HG03469 (cell line): Measurements from ENCODE around the gene BANP.

Experiments
- ATAC-seq: cut with Tn5 transposase; IDR thresholded peaks from one replicate; pipeline ENCODE4 v1.9.1; 2021; ENCODE audit warnings: mild to moderate bottlenecking, moderate library complexity, moderate number of reproducible peaks; ENCODE audit not compliant: unreplicated experiment

The BANP gene

DNA sequence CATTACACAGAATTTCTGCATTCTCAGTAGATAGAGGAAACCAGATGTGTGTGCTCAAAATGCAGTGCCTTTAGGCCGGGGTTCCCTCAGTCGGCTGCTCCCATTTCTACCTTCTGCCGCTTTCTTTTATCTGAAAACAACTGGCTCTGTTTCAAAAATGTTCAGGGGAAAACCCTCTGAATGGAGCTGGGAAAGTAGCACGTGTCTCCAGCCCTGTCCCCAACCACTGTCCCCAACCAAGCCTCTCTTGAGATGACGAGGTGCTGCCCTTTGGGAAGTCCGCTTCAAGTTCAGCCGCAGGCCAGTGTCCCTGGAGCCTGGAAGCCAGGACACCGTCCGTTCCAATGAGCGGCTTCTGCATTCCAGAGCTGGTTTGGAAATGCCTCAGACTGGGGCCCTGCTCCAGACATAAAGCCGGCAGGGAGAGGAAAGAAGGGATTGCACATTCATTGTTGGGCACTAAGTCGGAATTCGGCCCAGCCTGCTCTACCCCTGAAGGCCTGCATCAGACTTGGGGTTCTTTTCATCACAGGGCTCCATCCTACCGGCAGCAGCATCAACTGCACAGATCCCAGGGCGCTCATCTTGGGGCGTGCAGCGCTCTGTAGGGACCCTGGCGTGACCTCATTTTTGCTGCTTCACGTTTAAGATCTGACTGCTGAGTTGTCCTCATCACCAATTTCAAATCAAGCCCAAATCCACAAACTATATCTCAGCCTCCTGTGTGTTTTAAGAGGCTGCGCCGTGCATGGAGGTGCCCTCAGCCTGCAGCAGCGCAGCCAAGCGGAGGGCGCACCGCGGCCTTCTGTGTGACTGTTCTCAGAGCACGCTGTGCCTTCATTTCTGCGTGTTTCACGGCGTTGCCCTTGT is 111.3 kb downstream of the BANP start:
- no peak for ATAC-seq

- no peak for ATAC-seq
Measured at GRCh38 chr16:88063211-88063773, 112.1 kb downstream of the BANP start.

DNA sequence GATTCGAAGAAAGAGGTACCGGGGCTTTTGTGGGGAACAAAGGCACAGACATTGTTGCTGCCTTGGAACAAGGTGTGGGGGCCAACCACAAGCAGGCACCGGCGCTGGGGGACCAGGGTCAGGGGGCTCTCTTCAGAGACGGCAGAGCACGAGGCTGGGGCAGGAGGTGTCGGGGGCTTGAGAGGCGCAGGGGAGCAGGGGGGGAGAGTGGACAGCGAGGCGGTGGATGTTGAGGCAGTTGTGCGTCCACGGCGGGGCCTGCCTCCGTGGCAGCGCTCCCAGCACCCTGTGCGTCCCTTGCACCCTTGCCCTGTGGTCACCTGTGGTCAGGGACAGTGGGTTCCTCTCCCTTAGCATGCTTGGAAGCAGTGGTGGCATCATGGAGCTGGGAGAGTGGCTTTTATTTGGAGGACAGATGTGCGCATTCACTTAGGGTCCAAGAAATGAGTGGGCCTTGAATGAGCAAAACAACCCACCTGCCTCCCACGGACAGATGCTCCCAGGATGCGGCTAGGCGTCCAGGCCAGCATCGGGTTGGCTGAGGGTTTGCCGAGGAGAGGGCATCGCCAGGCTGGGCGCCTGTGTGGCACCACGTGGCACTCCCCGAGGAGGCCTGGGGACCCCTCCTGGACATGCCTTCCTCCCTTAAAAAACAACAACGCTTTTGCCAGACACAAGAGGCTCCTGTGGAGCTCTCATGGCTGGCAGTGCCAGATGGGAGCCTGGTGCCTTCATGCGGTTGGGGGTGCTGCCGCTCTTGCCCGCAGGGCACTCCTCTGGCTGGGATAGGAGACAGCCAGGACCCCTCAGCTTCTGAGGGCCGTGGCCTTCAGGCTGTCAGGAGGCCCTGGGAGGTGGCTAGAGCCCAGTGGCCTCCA is 113.0 kb downstream of the BANP start:
- ATAC-seq: no peak

- no peak for ATAC-seq
Measured at GRCh38 chr16:88064889-88065746, 113.9 kb downstream of the BANP start.

- ATAC-seq: no peak
Measured at GRCh38 chr16:88065747-88066142, 114.5 kb downstream of the BANP start.

- ATAC-seq: no peak
Measured at GRCh38 chr16:88066234-88066633, 115.0 kb downstream of the BANP start.

DNA sequence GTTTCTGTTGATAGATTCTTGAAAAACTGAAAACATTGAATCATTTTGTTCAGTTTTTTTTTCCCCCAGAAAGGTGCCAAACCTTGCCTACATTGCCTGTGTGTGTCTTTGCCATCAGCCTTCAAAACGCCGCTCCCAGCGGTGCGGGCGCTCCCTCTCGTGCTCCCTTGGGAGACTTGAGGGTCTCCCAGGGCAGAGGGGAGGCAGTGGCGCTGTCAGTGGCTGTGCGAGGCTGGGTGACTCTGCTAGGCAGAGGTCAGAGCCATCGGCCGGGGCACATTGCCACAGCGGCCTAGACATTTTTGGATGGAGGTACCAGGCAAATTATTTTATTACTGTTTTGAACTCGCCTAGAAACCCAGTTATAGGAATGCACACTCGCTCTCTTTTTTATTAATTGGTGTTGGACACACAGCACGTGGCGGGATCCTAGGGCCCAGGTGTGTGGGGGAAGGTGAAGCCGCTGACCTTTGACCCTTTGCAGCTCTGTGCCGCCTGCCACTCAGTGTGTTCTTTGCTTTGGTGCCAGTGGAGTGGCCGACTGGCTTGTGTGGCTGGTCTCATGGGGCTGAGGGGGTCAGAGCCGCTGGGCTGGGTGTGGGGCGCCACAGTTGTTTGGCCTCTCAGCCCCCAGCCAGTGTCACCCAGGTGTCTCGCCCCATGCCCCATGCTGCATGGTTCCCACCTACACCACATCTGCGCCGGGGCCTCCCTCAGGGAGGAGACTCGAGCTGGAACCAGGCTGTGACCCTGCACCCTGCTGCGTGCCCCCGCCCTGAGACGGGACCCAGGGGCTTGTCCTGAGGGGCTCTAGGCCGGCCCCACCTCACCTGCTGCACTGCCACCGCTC is 115.7 kb downstream of the BANP start:
- no peak for ATAC-seq

GRCh38 chr16:88067530-88068411 is 116.5 kb downstream of the BANP start:
- ATAC-seq: no peak

DNA sequence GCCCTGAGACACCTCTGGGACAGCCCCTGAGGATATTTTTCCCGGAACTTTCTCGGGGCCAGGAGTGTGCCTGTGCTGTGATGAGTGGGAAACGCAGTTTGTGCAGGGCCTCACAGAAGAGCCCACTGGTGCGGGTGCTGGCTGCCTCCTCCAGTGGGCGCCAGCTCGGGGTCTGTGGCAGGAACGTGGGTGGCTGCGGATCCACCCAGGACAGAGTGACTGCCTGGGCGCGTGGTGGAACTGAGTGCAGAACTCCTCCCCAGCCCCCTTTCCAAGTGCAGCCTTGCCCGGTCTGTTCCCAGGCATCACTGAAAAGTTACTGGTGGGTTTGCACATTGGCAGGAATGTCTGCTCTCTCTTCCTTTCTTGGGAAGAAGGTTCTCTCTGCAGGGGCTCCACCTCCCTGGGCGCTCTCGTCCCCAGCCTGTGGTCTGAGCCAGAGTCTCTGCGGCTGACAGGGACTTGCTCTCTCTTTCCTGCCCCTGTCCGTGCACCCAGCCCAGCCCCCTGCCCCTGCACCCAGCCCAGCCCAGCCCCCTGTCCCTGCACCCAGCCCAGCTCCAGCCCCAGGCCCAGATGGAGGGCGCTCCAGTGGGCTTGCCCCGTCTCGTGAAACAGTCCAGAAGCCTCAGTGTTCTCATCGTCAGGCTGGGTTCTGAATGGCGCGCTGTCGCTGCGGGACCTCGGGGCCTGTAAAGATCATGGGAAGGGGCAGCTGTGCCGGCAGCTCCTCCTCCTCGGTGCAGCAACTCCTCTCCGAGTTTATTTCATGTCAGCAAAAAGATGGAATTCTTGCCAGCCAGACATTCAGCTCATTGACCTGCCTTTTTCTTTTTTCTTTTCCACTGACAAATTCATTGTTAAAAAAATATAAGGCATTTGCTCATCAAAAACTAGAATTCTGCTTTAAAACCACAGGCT is 117.5 kb downstream of the BANP start:
- no peak for ATAC-seq

GRCh38 chr16:88069397-88070168 is 118.3 kb downstream of the BANP start:
- ATAC-seq: no peak

GRCh38 chr16:88070341-88070740 is 119.1 kb downstream of the BANP start:
- no peak for ATAC-seq

GRCh38 chr16:88070989-88071625 is 119.9 kb downstream of the BANP start:
- ATAC-seq: no peak

DNA sequence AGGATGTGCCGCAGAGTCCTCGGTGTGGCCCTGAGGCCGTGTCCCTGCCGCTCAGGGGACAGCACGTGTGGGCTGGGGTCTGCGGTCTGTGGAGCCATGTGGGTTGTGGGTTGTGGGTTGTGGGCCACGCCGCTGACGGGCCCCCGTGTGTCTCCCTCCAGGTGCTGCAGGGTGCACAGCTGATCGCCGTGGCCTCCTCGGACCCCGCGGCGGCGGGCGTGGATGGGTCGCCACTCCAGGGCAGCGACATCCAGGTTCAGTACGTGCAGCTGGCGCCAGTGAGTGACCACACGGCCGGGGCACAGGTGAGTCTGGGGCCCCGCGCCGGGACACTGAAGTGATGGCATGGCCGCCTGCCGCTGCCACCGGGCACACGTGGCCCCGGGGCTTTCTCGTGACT is 120.7 kb downstream of the BANP start:
- no peak for ATAC-seq

GRCh38 chr16:88072571-88073001 is 121.4 kb downstream of the BANP start:
- no peak for ATAC-seq

- ATAC-seq: no peak
Measured at GRCh38 chr16:88073201-88073721, 122.0 kb downstream of the BANP start.

- ATAC-seq: no peak
Measured at GRCh38 chr16:88074041-88074440, 122.8 kb downstream of the BANP start.
